HCT116 (cell line): Measurements from ENCODE around the gene USH1C.

Experiments used
- CBX3 ChIP-seq: IDR thresholded peaks from 2 replicates; pipeline ENCODE4 v1.6.1; 2012; ENCODE audit warnings: low read depth
- CEBPB ChIP-seq: IDR thresholded peaks from 2 replicates; pipeline ENCODE4 v1.6.1; 2012; ENCODE audit warnings: low read depth
- EZH2 ChIP-seq: fragments of 200-600 bp; sonication (generic); IDR thresholded peaks from 2 replicates; pipeline ENCODE4 v1.6.1; 2017; ENCODE audit warnings: antibody characterized with exemption, mixed run types
- EZH2phosphoT487 ChIP-seq: fragments of 200-600 bp; IDR thresholded peaks from 2 replicates; pipeline ENCODE4 v1.6.1; 2018; ENCODE audit warnings: antibody characterized with exemption, borderline replicate concordance
- POLR2A ChIP-seq: IDR thresholded peaks from 2 replicates; pipeline ENCODE4 v1.7.0; 2011; ENCODE audit warnings: borderline replicate concordance; ENCODE audit not compliant: insufficient read depth, insufficient read length; ENCODE audit errors: extremely low read depth
- POLR2AphosphoS5 ChIP-seq: IDR thresholded peaks from 2 replicates; pipeline ENCODE4 v1.6.1; 2011; ENCODE audit warnings: mild to moderate bottlenecking, low read depth, low read length, moderate library complexity
- SIN3A ChIP-seq: IDR thresholded peaks from 2 replicates; pipeline ENCODE4 v1.6.1; 2012; ENCODE audit warnings: low read depth
- SP1 ChIP-seq: IDR thresholded peaks from 2 replicates; pipeline ENCODE4 v1.6.1; 2012; ENCODE audit warnings: low read depth
- TF ChIP-seq, protein P1 (sequence below), 3 experiments: fragments of 200-600 bp in 1 of 3; sonication (generic) in 1 of 3; IDR thresholded peaks in 2 of 3; conservative IDR thresholded peaks in 1 of 3; 2 replicates each; pipeline ENCODE4 v1.5.1; 2012 to 2017; ENCODE audit warnings: low read depth in 2 of 3, low read length in 2 of 3, antibody characterized with exemption in 1 of 3, borderline replicate concordance in 1 of 3, control low read depth in 1 of 3, mild to moderate bottlenecking in 1 of 3, mixed read lengths in 1 of 3, mixed run types in 1 of 3, moderate library complexity in 1 of 3; ENCODE audit not compliant: insufficient read depth in 1 of 3
- TF ChIP-seq, protein P2 (sequence below): IDR thresholded peaks from 2 replicates; pipeline ENCODE4 v1.6.1; 2012
- TF ChIP-seq, protein P3 (sequence below): IDR thresholded peaks from 2 replicates; pipeline ENCODE4 v1.6.1; 2012; ENCODE audit warnings: low read depth
- TF ChIP-seq, protein P4 (sequence below): IDR thresholded peaks from 2 replicates; pipeline ENCODE4 v1.6.1; 2012

DNA sequence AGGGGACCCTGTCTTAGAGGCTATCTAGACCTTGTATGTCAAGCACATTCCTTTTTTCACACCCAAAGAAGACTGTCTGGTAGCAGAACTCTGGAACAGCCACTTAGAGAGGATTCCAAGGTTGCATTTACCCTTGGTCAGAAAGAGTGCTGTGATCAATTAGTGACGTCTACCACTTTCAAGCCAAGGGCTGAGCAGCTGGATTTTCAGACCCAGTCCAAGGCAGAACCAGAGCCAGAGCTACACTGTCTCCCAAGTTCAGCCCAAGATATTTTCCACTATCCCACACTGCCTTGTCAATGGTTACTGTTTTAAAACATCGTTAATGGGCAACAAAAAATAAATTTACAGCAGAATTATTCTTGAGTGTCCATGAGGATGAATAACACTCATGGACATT, 91.5 kb downstream of the USH1C start:
- TF ChIP-seq, protein P1, sequence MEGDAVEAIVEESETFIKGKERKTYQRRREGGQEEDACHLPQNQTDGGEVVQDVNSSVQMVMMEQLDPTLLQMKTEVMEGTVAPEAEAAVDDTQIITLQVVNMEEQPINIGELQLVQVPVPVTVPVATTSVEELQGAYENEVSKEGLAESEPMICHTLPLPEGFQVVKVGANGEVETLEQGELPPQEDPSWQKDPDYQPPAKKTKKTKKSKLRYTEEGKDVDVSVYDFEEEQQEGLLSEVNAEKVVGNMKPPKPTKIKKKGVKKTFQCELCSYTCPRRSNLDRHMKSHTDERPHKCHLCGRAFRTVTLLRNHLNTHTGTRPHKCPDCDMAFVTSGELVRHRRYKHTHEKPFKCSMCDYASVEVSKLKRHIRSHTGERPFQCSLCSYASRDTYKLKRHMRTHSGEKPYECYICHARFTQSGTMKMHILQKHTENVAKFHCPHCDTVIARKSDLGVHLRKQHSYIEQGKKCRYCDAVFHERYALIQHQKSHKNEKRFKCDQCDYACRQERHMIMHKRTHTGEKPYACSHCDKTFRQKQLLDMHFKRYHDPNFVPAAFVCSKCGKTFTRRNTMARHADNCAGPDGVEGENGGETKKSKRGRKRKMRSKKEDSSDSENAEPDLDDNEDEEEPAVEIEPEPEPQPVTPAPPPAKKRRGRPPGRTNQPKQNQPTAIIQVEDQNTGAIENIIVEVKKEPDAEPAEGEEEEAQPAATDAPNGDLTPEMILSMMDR (IDR thresholded peaks at IDR 0.05 in 2 of 3, conservative IDR thresholded peaks at IDR 0.05 in 1 of 3; ENCODE audit: borderline replicate concordance in 1 of 3, insufficient read depth in 1 of 3, low read depth in 2 of 3, low read length in 2 of 3) = no peak
- TF ChIP-seq, protein P2, sequence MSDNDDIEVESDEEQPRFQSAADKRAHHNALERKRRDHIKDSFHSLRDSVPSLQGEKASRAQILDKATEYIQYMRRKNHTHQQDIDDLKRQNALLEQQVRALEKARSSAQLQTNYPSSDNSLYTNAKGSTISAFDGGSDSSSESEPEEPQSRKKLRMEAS = no peak
- TF ChIP-seq CEBPB (no peak), EZH2 (no peak), CBX3 (no peak), POLR2A (no peak), POLR2AphosphoS5 (no peak), SP1 (no peak), EZH2phosphoT487 (no peak), SIN3A (no peak)
- TF ChIP-seq, protein P3, sequence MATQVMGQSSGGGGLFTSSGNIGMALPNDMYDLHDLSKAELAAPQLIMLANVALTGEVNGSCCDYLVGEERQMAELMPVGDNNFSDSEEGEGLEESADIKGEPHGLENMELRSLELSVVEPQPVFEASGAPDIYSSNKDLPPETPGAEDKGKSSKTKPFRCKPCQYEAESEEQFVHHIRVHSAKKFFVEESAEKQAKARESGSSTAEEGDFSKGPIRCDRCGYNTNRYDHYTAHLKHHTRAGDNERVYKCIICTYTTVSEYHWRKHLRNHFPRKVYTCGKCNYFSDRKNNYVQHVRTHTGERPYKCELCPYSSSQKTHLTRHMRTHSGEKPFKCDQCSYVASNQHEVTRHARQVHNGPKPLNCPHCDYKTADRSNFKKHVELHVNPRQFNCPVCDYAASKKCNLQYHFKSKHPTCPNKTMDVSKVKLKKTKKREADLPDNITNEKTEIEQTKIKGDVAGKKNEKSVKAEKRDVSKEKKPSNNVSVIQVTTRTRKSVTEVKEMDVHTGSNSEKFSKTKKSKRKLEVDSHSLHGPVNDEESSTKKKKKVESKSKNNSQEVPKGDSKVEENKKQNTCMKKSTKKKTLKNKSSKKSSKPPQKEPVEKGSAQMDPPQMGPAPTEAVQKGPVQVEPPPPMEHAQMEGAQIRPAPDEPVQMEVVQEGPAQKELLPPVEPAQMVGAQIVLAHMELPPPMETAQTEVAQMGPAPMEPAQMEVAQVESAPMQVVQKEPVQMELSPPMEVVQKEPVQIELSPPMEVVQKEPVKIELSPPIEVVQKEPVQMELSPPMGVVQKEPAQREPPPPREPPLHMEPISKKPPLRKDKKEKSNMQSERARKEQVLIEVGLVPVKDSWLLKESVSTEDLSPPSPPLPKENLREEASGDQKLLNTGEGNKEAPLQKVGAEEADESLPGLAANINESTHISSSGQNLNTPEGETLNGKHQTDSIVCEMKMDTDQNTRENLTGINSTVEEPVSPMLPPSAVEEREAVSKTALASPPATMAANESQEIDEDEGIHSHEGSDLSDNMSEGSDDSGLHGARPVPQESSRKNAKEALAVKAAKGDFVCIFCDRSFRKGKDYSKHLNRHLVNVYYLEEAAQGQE = no peak
- TF ChIP-seq, protein P4, sequence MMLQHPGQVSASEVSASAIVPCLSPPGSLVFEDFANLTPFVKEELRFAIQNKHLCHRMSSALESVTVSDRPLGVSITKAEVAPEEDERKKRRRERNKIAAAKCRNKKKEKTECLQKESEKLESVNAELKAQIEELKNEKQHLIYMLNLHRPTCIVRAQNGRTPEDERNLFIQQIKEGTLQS = no peak
